MM.1S (cell line): Measurements from ENCODE around the gene CNTNAP2.

Source experiments
- CTCF ChIP-seq: fragments of 300-600 bp; sonication (generic); IDR thresholded peaks from 2 replicates; pipeline ENCODE4 v1.5.1; 2016; ENCODE audit warnings: antibody characterized with exemption, low read length, mixed read lengths
- EZH2 ChIP-seq: fragments of 300-600 bp; sonication (generic); optimal IDR thresholded peaks from 2 replicates; pipeline ENCODE3; 2017; ENCODE audit warnings: low read depth, mild to moderate bottlenecking, antibody characterized with exemption, low read length, mixed read lengths

GRCh38 chr7:147052818-147053217 is 936.2 kb downstream of the CNTNAP2 start:
- TF ChIP-seq CTCF (no peak), EZH2 (no peak)
